OCI-LY7 (cell line): ENCODE measurements around the gene ATP5F1B. TPM values are rescaled to one million over a fixed set of nuclear protein-coding genes. Genes with fewer than 3 reads are reported as not detected.

ENCODE experiments used
- BruUV-seq: library from RNA; stranded (reverse); fragments of 400-500 nt; replicated peaks from 2 replicates; lab custom pipeline; 2021; lab: Mats Ljungman, UMichigan
- CTCF ChIA-PET: fragments of 300-600 bp; sonication (Branson Sonifier 250); formaldehyde crosslinking; loops from one replicate; lab custom pipeline; 2022; ENCODE audit warnings: antibody characterized with exemption; ENCODE audit not compliant: unreplicated experiment; lab: Charles Lee
- POLR2A ChIA-PET: fragments of 300-600 bp; sonication (Branson Sonifier 250); formaldehyde crosslinking; loops from one replicate; lab custom pipeline; 2022; ENCODE audit warnings: antibody characterized with exemption; lab: Charles Lee
- DNase-seq: peaks from one replicate; pipeline ENCODE4 v3.0.0-alpha.2; 2015; ENCODE audit warnings: low spot score
- H2AFZ ChIP-seq: fragments of 200-600 bp; sonication (generic), shearing (Covaris generic); 2 replicates; pipeline ENCODE4 v1.6.1; 2014; ENCODE audit warnings: mild to moderate bottlenecking, antibody characterized with exemption, low read length, moderate library complexity
- H3K27ac ChIP-seq: fragments of 200-600 bp; sonication (generic); 2 replicates; pipeline ENCODE4 v1.5.1; 2014; ENCODE audit warnings: mixed run types, low read depth, mild to moderate bottlenecking, moderate library complexity, low read length, inconsistent platforms; ENCODE audit not compliant: poor library complexity, severe bottlenecking
- H3K36me3 ChIP-seq: fragments of 200-600 bp; sonication (generic); 2 replicates; pipeline ENCODE4 v1.6.1; 2014; ENCODE audit warnings: mild to moderate bottlenecking, antibody characterized with exemption, low read length, moderate library complexity, mixed read lengths; ENCODE audit not compliant: insufficient read depth
- H3K4me1 ChIP-seq: fragments of 200-600 bp; sonication (generic); 2 replicates; pipeline ENCODE4 v1.5.1; 2014; ENCODE audit warnings: mild to moderate bottlenecking, low read length; ENCODE audit not compliant: insufficient read depth, poor library complexity, severe bottlenecking
- H3K4me2 ChIP-seq: fragments of 200-600 bp; sonication (generic); 2 replicates; pipeline ENCODE4 v1.6.1; 2014; ENCODE audit warnings: mild to moderate bottlenecking, low read length
- H3K4me3 ChIP-seq: fragments of 200-600 bp; sonication (generic); 2 replicates; pipeline ENCODE4 v1.5.1; 2014; ENCODE audit warnings: mild to moderate bottlenecking, low read depth, low read length; ENCODE audit not compliant: poor library complexity, severe bottlenecking
- H3K79me2 ChIP-seq: fragments of 200-600 bp; sonication (generic); 2 replicates; pipeline ENCODE4 v1.6.1; 2016; ENCODE audit warnings: low read depth, mild to moderate bottlenecking, low read length, moderate library complexity, mixed read lengths; ENCODE audit not compliant: insufficient read depth
- H3K9me2 ChIP-seq: fragments of 200-600 bp; sonication (generic); 2 replicates; pipeline ENCODE4 v1.6.1; 2016; ENCODE audit warnings: mild to moderate bottlenecking, low read length, mixed read lengths; ENCODE audit not compliant: insufficient read depth
- H3K9me3 ChIP-seq: fragments of 200-600 bp; sonication (generic); 2 replicates; pipeline ENCODE4 v1.6.1; 2014; ENCODE audit warnings: mild to moderate bottlenecking, mixed run types, low read length, mixed read lengths
- H4K20me1 ChIP-seq: fragments of 200-600 bp; sonication (generic); 2 replicates; pipeline ENCODE4 v1.6.1; 2014; ENCODE audit warnings: mild to moderate bottlenecking, antibody characterized with exemption, low read length, moderate library complexity, mixed read lengths; ENCODE audit not compliant: insufficient read depth
- EZH2phosphoT487 ChIP-seq: fragments of 200-600 bp; sonication (generic); IDR thresholded peaks from 2 replicates; pipeline ENCODE4 v1.6.1; 2018; ENCODE audit warnings: low read depth, borderline replicate concordance, mild to moderate bottlenecking, mixed run types, antibody characterized with exemption, low read length, moderate library complexity, mixed read lengths
- intact Hi-C: fragments of 100-400 bp; cut with micrococcal nuclease; formaldehyde crosslinking; loops from one replicate; pipeline ENCODE4 v1.10.0; 2022; ENCODE audit not compliant: unreplicated experiment
- total RNA-seq, 2 experiments: library from RNA; depleted of rRNA in 1 of 2; stranded (reverse); fragments of >200 nt in 1 of 2; shearing (Covaris generic) in 1 of 2; gene quantifications; 2 replicates each; pipeline ENCODE4 v1.2.3, GENCODE V29; 2014 to 2022
- TF ChIP-seq, protein P1 (sequence below): fragments of 200-600 bp; sonication (generic); conservative IDR thresholded peaks from 2 replicates; pipeline ENCODE4 v1.5.1; 2014; ENCODE audit warnings: mild to moderate bottlenecking, antibody characterized with exemption, low read length, moderate library complexity, mixed read lengths

Gene ATP5F1B
- total RNA-seq, 2 experiments from 2014 or later = 385 to 732 TPM

DNA sequence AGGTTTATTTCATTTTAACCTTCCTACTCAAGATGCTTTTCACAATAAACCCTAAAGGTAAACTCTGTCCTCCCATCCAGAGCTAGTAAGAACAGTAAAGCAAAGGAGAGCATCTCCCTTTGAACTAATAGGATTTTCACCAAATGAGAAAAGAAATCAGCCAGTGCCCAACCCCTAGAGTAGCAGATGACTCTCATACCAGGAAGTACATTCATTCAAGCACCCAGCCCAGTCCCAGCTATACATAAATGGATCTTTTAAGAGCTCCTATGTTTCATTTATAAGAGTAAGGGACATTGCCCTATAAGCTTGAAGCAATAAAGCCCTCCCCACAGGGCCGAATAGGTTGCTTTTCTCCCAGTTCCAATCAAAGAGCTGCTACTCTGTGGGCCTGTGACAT, 23.2 kb downstream of the ATP5F1B start:
- H3K9me3 ChIP-seq = no peaks in the 10 kb centered on the region
- no peaks in the 10 kb centered on the region for H3K9me2 ChIP-seq
- no TSS peak for BruUV-seq
- no peak overlapping the region for H3K4me2 ChIP-seq
- H3K27ac ChIP-seq = no peak overlapping the region
- H3K4me1 ChIP-seq = peaks cover 13% of the 10 kb centered on the region
- CTCF ChIA-PET = no interaction called here
- no peak overlapping the region for H2AFZ ChIP-seq
- DNase-seq = no peak
- peaks cover 98% of the 10 kb centered on the region for H3K79me2 ChIP-seq
- H4K20me1 ChIP-seq = peaks cover 14% of the 10 kb centered on the region; the same call in 1 of the 2 replicates
- peaks cover 92% of the 10 kb centered on the region for H3K36me3 ChIP-seq
- TF ChIP-seq, protein P1, sequence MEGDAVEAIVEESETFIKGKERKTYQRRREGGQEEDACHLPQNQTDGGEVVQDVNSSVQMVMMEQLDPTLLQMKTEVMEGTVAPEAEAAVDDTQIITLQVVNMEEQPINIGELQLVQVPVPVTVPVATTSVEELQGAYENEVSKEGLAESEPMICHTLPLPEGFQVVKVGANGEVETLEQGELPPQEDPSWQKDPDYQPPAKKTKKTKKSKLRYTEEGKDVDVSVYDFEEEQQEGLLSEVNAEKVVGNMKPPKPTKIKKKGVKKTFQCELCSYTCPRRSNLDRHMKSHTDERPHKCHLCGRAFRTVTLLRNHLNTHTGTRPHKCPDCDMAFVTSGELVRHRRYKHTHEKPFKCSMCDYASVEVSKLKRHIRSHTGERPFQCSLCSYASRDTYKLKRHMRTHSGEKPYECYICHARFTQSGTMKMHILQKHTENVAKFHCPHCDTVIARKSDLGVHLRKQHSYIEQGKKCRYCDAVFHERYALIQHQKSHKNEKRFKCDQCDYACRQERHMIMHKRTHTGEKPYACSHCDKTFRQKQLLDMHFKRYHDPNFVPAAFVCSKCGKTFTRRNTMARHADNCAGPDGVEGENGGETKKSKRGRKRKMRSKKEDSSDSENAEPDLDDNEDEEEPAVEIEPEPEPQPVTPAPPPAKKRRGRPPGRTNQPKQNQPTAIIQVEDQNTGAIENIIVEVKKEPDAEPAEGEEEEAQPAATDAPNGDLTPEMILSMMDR = no peak
- TF ChIP-seq EZH2phosphoT487 = no peak
- POLR2A ChIA-PET = interaction anchor here (1.0 kb wide), 1 partner anchor 81 kb away, joined by 4 read pairs; no protein-coding TSS in a partner anchor
- intact Hi-C loops = no loop called here
- H3K4me3 ChIP-seq = no peak overlapping the region

DNA sequence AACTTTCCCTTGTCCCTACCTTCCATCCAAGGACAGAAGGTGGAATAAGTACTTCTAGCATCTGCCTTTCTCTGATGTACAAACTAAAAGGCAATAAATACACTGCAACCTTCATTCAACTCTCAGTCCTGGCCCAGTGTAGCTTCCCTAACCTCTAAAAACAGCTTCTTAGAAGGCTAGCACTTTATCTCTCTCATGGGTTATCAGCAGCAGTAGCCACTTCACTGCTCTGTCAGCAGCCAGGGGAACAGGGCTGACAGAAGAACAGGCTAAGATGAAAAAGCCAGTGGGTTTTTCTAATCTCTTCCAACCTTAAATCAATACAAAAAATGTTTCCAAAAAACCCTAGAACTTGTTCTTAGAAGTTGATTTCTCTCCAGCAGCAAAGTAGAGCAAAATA, 28.9 kb downstream of the ATP5F1B start:
- Histone ChIP-seq H3K36me3 (peaks cover 98% of the 10 kb centered on the region), H3K9me2 (no peaks in the 10 kb centered on the region), H3K79me2 (peaks cover 49% of the 10 kb centered on the region), H3K4me3 (no peak overlapping the region), H2AFZ (no peak overlapping the region), H4K20me1 (peaks cover 8% of the 10 kb centered on the region; the same call in 1 of the 2 replicates), H3K27ac (no peak overlapping the region), H3K4me2 (no peak overlapping the region), H3K9me3 (no peaks in the 10 kb centered on the region), H3K4me1 (no peaks in the 10 kb centered on the region)
- intact Hi-C loops = no loop called here
- DNase-seq = no peak
- POLR2A ChIA-PET = interaction anchor here (1.1 to 1.6 kb wide), 2 partner anchors 11 to 20 kb away, joined by 3 to 5 read pairs; no protein-coding TSS in a partner anchor
- CTCF ChIA-PET = interaction anchor here (1.2 kb wide), 1 partner anchor 20 kb away, joined by 4 read pairs; no protein-coding TSS in a partner anchor
- TF ChIP-seq EZH2phosphoT487 = no peak
- TF ChIP-seq, protein P1 = no peak
- BruUV-seq = no TSS peak

- Histone ChIP-seq H2AFZ (no peak overlapping the region), H3K9me3 (no peaks in the 10 kb centered on the region), H4K20me1 (peaks cover 8% of the 10 kb centered on the region; the same call in 1 of the 2 replicates), H3K36me3 (peaks cover 98% of the 10 kb centered on the region), H3K4me3 (no peak overlapping the region), H3K4me1 (no peaks in the 10 kb centered on the region), H3K79me2 (peaks cover 42% of the 10 kb centered on the region), H3K27ac (no peak overlapping the region), H3K9me2 (no peaks in the 10 kb centered on the region), H3K4me2 (no peak overlapping the region)
- POLR2A ChIA-PET = interaction anchor here (1.6 kb wide), 1 partner anchor 12 kb away, joined by 5 read pairs; no protein-coding TSS in a partner anchor
- CTCF ChIA-PET = interaction anchor here (1.2 kb wide), 1 partner anchor 20 kb away, joined by 4 read pairs; no protein-coding TSS in a partner anchor
- intact Hi-C loops = no loop called here
- DNase-seq = no peak
- BruUV-seq = no TSS peak
- TF ChIP-seq EZH2phosphoT487 = no peak
- TF ChIP-seq, protein P1 = no peak
Measured at GRCh38 chr12:56616244-56616643, 29.5 kb downstream of the ATP5F1B start.
